Smooth muscle cell (in vitro differentiated cells): ENCODE measurements around the gene PDE8A. TPM values are rescaled to one million over a fixed set of nuclear protein-coding genes. Genes with fewer than 3 reads are reported as not detected.

ENCODE experiments used
- DNase-seq: peaks from one replicate; lab custom pipeline; 2025; ENCODE audit not compliant: unreplicated experiment; lab: John Stamatoyannopoulos, UW
- H2AFZ ChIP-seq: fragments of 200-600 bp; sonication (generic); 2 replicates; pipeline ENCODE4 v1.6.0; 2016; ENCODE audit warnings: antibody characterized with exemption, low read depth, mild to moderate bottlenecking
- H3F3A ChIP-seq: fragments of 200-600 bp; sonication (generic); 2 replicates; pipeline ENCODE4 v1.6.0; 2017; ENCODE audit warnings: antibody characterized with exemption, low read depth
- H3K27ac ChIP-seq: fragments of 200-600 bp; sonication (generic); 2 replicates; pipeline ENCODE4 v1.5.1; 2016; ENCODE audit warnings: low read depth, mild to moderate bottlenecking
- H3K27me3 ChIP-seq: fragments of 200-600 bp; sonication (generic); 2 replicates; pipeline ENCODE4 v1.6.1; 2016; ENCODE audit warnings: low read depth, mild to moderate bottlenecking
- H3K36me3 ChIP-seq: fragments of 200-600 bp; sonication (generic); 2 replicates; pipeline ENCODE4 v1.5.1; 2016; ENCODE audit warnings: low read depth
- H3K4me1 ChIP-seq: fragments of 200-600 bp; sonication (generic); 2 replicates; pipeline ENCODE4 v1.5.1; 2016; ENCODE audit warnings: low read depth
- H3K4me2 ChIP-seq: fragments of 200-600 bp; sonication (generic); 2 replicates; pipeline ENCODE4 v1.6.0; 2016; ENCODE audit warnings: mild to moderate bottlenecking
- H3K4me3 ChIP-seq: fragments of 200-600 bp; sonication (generic); 2 replicates; pipeline ENCODE4 v1.5.1; 2016; ENCODE audit warnings: mild to moderate bottlenecking
- H3K79me2 ChIP-seq: fragments of 200-600 bp; sonication (generic); 2 replicates; pipeline ENCODE4 v1.6.0; 2016; ENCODE audit warnings: low read depth, mild to moderate bottlenecking
- H3K9ac ChIP-seq: fragments of 200-600 bp; sonication (generic); 2 replicates; pipeline ENCODE4 v1.6.0; 2016; ENCODE audit warnings: low read depth
- H3K9me3 ChIP-seq: fragments of 200-600 bp; sonication (generic); replicated peaks from 2 replicates; pipeline ENCODE4 v1.5.1; 2016; ENCODE audit warnings: low read depth
- H4K20me1 ChIP-seq: fragments of 200-600 bp; sonication (generic); 2 replicates; pipeline ENCODE4 v1.6.0; 2016; ENCODE audit warnings: low read depth
- CTCF ChIP-seq: fragments of 200-600 bp; sonication (generic); IDR thresholded peaks from 2 replicates; pipeline ENCODE4 v1.5.1; 2017; ENCODE audit warnings: borderline replicate concordance, mild to moderate bottlenecking, antibody characterized with exemption; ENCODE audit not compliant: insufficient read depth, poor library complexity, severe bottlenecking
- WGBS: methylation state at CpG from one replicate; pipeline ENCODE4 v1.1.7; 2016; ENCODE audit warnings: low lambda C conversion rate; 5-methylcytosine and 5-hydroxymethylcytosine counted together
- polyA plus RNA-seq: library from polyadenylated mRNA; unstranded; fragments of >200 nt; fragmentation: Nextera tagmentation; extraction: Ambion mirVana; gene quantifications from 2 replicates; pipeline ENCODE4 v1.2.1, GENCODE V29; 2016
- total RNA-seq: library from RNA; depleted of rRNA; stranded (reverse); fragments of >200 nt; gene quantifications from 2 replicates; pipeline ENCODE4 v1.2.3, GENCODE V29; 2014

PDE8A gene
- total and polyA plus RNA-seq, 2 experiments from 2014 or later = 5.5 to 19.8 TPM

GRCh38 chr15:85131915-85132314 lies 150.3 kb downstream of the PDE8A start:
- Histone ChIP-seq H4K20me1 (no peaks in the 10 kb centered on the region), H3K4me3 (no peak overlapping the region), H3K36me3 (peaks cover 3% of the 10 kb centered on the region), H3K9ac (no peak overlapping the region), H3K27me3 (no peaks in the 10 kb centered on the region), H3K4me1 (no peaks in the 10 kb centered on the region), H3K27ac (no peak overlapping the region), H3K79me2 (no peaks in the 10 kb centered on the region), H3F3A (no peaks in the 10 kb centered on the region), H3K9me3 (no peaks in the 10 kb centered on the region), H2AFZ (no peak overlapping the region), H3K4me2 (no peak overlapping the region)
- no peak for TF ChIP-seq CTCF
- DNase-seq = no peak
- 93% methylated on average over 1 of the region's 1 CpG for WGBS

- no peak for TF ChIP-seq CTCF
Measured at GRCh38 chr15:85133709-85134108, 152.1 kb downstream of the PDE8A start.

GRCh38 chr15:85137489-85138168 lies 156.0 kb downstream of the PDE8A start:
- no peaks in the 10 kb centered on the region for H3F3A ChIP-seq
- no peak for DNase-seq
- no peak overlapping the region for H2AFZ ChIP-seq
- no peaks in the 10 kb centered on the region for H3K36me3 ChIP-seq
- H3K4me3 ChIP-seq = no peak overlapping the region
- H3K4me2 ChIP-seq = no peak overlapping the region
- peaks cover 4% of the 10 kb centered on the region for H3K4me1 ChIP-seq
- no peaks in the 10 kb centered on the region for H4K20me1 ChIP-seq
- no peaks in the 10 kb centered on the region for H3K27me3 ChIP-seq
- H3K27ac ChIP-seq = no peak overlapping the region
- H3K9ac ChIP-seq = no peak overlapping the region
- TF ChIP-seq CTCF = no peak
- H3K79me2 ChIP-seq = no peaks in the 10 kb centered on the region
- WGBS = 37% methylated on average over 11 of the region's 11 CpGs
- H3K9me3 ChIP-seq = no peaks in the 10 kb centered on the region

More at GRCh38 chr15:85133709-85134108, 152.1 kb downstream of the PDE8A start:
- no peak overlapping the region for H3K4me2 ChIP-seq
- H3K9me3 ChIP-seq = no peaks in the 10 kb centered on the region
- no peaks in the 10 kb centered on the region for H3K36me3 ChIP-seq
- no peak for DNase-seq
- 92% methylated on average over 3 of the region's 3 CpGs for WGBS
- no peaks in the 10 kb centered on the region for H3K27me3 ChIP-seq
- no peak overlapping the region for H2AFZ ChIP-seq
- H3F3A ChIP-seq = no peaks in the 10 kb centered on the region
- H3K79me2 ChIP-seq = no peaks in the 10 kb centered on the region
- H3K9ac ChIP-seq = no peak overlapping the region
- H3K27ac ChIP-seq = no peak overlapping the region
- peaks cover 4% of the 10 kb centered on the region for H3K4me1 ChIP-seq
- H3K4me3 ChIP-seq = no peak overlapping the region
- H4K20me1 ChIP-seq = no peaks in the 10 kb centered on the region

- Histone ChIP-seq H3K4me1 (peaks cover 4% of the 10 kb centered on the region), H3K36me3 (no peaks in the 10 kb centered on the region), H3K4me3 (no peak overlapping the region), H3K9me3 (no peaks in the 10 kb centered on the region), H3K27me3 (no peaks in the 10 kb centered on the region), H3K27ac (no peak overlapping the region), H4K20me1 (no peaks in the 10 kb centered on the region), H3K79me2 (no peaks in the 10 kb centered on the region), H3K4me2 (no peak overlapping the region), H3F3A (no peaks in the 10 kb centered on the region), H3K9ac (no peak overlapping the region), H2AFZ (no peak overlapping the region)
- 93% methylated on average over 2 of the region's 2 CpGs for WGBS
- TF ChIP-seq CTCF = no peak
- no peak for DNase-seq
Measured at GRCh38 chr15:85139391-85139790, 157.7 kb downstream of the PDE8A start.
